ENCODE results near the gene DENND1C. TPM values are rescaled to one million over a fixed set of nuclear protein-coding genes. Genes with fewer than 3 reads are reported as not detected.
A peak's percentile ranks its signal among the peaks of the same experiment; 100 is the strongest.

Gene DENND1C
- total and polyA plus RNA-seq, 9 of the 15 experiments (the other 6 are each of a cell fraction or from before 2014, with no cell fraction given), result 0.03 to 1.2 (median 0.32) TPM; not detected in 1

DNA sequence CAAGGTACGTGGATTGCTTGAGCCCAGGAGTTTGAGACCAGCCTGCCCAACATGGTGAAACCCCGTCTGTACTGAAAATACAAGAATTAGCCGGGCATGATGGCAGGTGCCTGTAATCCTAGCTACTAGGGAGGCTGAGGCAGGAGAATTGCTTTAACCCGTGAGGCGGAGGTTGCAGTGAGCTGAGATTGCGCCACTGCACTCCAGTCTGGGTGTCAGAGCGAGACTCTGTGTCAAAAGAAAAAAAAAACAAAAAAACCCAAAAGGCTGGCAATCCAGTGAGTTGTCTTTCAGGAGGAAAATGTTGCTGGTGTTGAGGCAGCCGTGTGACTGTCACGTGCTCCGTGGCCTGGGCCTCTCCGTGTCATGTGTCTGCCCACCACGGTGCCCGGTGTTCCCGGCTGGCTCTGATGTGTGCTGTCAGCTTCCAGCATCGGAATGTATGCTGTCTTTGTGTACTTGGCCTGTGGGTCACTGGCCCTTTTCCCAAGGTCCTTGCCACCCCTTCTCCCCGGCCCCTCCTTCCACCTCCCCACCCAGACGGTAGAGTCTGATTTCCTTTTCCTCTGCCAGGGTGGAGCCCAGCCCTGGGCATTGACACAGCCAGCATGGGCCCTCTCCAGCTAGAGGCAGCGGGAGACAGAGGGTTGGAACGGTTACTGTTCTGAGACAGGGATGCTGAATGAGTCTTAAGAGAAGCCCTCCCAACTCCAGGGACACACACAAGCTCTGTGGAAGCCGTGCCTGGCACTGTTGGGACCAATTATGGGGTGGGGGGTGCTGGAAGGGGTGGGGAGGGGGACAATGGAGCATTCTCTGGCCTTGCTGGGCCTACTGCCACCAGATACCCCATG lies 27.8 kb upstream of the DENND1C start:
- H3K4me3 ChIP-seq, result no peak overlapping the region
- peak overlapping the region in 1 of 2 experiments; percentile 82; a peak in 2 of 4 replicates for H3K9ac ChIP-seq (ENCODE audit: insufficient read depth in 1 of 2, low read depth in 2 of 2, low read length in 2 of 2)
- H3K79me2 ChIP-seq (ENCODE audit: control insufficient read depth, insufficient read depth, low read length), result no peaks in the 10 kb centered on the region
- no peaks in the 10 kb centered on the region for H3K36me3 ChIP-seq (ENCODE audit: control insufficient read depth, insufficient read depth, low read length)
- H2AFZ ChIP-seq (ENCODE audit: low read depth, low read length), result no peak overlapping the region
- H3K9me3 ChIP-seq (replicated peaks; ENCODE audit: control insufficient read depth, insufficient read depth, low read depth, low read length), result no peaks in the 10 kb centered on the region
- no peak for TF ChIP-seq SP1 (CRISPR knock-in tag; IDR thresholded peaks at IDR 0.05)
- no peak for TF ChIP-seq NFATC3 (IDR thresholded peaks at IDR 0.05)
- no peak for TF ChIP-seq TARDBP (IDR thresholded peaks at IDR 0.05)
- TF ChIP-seq, protein P1, sequence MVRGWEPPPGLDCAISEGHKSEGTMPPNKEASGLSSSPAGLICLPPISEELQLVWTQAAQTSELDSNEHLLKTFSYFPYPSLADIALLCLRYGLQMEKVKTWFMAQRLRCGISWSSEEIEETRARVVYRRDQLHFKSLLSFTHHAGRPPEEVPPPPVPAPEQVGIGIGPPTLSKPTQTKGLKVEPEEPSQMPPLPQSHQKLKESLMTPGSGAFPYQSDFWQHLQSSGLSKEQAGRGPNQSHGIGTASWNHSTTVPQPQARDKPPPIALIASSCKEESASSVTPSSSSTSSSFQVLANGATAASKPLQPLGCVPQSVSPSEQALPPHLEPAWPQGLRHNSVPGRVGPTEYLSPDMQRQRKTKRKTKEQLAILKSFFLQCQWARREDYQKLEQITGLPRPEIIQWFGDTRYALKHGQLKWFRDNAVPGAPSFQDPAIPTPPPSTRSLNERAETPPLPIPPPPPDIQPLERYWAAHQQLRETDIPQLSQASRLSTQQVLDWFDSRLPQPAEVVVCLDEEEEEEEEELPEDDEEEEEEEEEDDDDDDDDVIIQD (CRISPR knock-in tag; IDR thresholded peaks at IDR 0.05), result no peak
- no peak for TF ChIP-seq TCF7 (IDR thresholded peaks at IDR 0.05; ENCODE audit: borderline replicate concordance)
- TF ChIP-seq TSC22D4 (tag; IDR thresholded peaks at IDR 0.05), result no peak
- no peak for TF ChIP-seq ZKSCAN1 (IDR thresholded peaks at IDR 0.05; ENCODE audit: low read depth, low read length)
- TF ChIP-seq WHSC1 (IDR thresholded peaks at IDR 0.05; ENCODE audit: low read length), result no peak
- no peak for TF ChIP-seq SMC3 (conservative IDR thresholded peaks at IDR 0.05; ENCODE audit: insufficient read depth, low read depth, low read length)
- no peak for DNase-seq (ENCODE audit: extremely low read depth in 1 of 4, low spot score in 3 of 4)
- FAIRE-seq, result no peak
- no peaks in the 10 kb centered on the region for H3K9me1 ChIP-seq (ENCODE audit: control insufficient read depth, insufficient read depth, low read length)
- no peak overlapping the region for H3K4me2 ChIP-seq (ENCODE audit: insufficient read depth, low read length)
- intact Hi-C loops (cut with micrococcal nuclease) (no loop called here), in situ Hi-C loops (cut with MboI) (no loop called here)
- ChIA-PET POLR2A (no interaction called here), CTCF (ENCODE audit: low intra/inter-chr PET ratio) (no interaction called here)
- BruUV-seq (replicated peaks), result no TSS peak
- no peaks in the 10 kb centered on the region for H3K27me3 ChIP-seq (ENCODE audit: control insufficient read depth in 2 of 2, insufficient read depth in 2 of 2, low read length in 2 of 2)
- H4K20me1 ChIP-seq (replicated peaks; ENCODE audit: control insufficient read depth, insufficient read depth, low read length), result no peaks in the 10 kb centered on the region
- ATAC-seq, result no peak
- H3K27ac ChIP-seq (ENCODE audit: extremely low read depth, low read depth, low read length), result no peak overlapping the region
- 62% methylated on average over 19 of the region's 20 CpGs for WGBS (ENCODE audit: insufficient coverage, low coverage, missing lambda C conversion rate)
- peaks cover 2 to 10% of the 10 kb centered on the region in 2 experiments; a peak in 2 of 5 replicates for H3K4me1 ChIP-seq (replicated peaks in 1 of 2; ENCODE audit: control insufficient read depth in 2 of 2, insufficient read depth in 2 of 2, low read length in 2 of 2)

Measured in K562 (cell line).